RWPE1 (cell line): Measurements from ENCODE around the gene SSH2.

Source experiments
- CTCF ChIA-PET: fragments of 350-600 bp; sonication (Branson Sonifier 250); formaldehyde crosslinking; extraction: SDS; loops from one replicate; lab custom pipeline; 2021; lab: Yijun Ruan, JAX
- POLR2A ChIA-PET: fragments of 400-600 bp; formaldehyde crosslinking; extraction: SDS; loops from one replicate; lab custom pipeline; 2020; ENCODE audit warnings: antibody characterized with exemption; ENCODE audit not compliant: low non-redundant PET; lab: Yijun Ruan, JAX
- DNase-seq: peaks from one replicate; pipeline ENCODE4 v3.0.0; 2012; ENCODE audit warnings: low spot score
- H3K27ac ChIP-seq: fragments of 450-650 bp; 2 replicates; pipeline ENCODE4 v1.5.1; 2017
- TF ChIP-seq, protein P1 (sequence below): fragments of 450-650 bp; conservative IDR thresholded peaks from 2 replicates; pipeline ENCODE4 v1.5.1; 2017; ENCODE audit warnings: low read depth, mild to moderate bottlenecking

Gene SSH2

DNA sequence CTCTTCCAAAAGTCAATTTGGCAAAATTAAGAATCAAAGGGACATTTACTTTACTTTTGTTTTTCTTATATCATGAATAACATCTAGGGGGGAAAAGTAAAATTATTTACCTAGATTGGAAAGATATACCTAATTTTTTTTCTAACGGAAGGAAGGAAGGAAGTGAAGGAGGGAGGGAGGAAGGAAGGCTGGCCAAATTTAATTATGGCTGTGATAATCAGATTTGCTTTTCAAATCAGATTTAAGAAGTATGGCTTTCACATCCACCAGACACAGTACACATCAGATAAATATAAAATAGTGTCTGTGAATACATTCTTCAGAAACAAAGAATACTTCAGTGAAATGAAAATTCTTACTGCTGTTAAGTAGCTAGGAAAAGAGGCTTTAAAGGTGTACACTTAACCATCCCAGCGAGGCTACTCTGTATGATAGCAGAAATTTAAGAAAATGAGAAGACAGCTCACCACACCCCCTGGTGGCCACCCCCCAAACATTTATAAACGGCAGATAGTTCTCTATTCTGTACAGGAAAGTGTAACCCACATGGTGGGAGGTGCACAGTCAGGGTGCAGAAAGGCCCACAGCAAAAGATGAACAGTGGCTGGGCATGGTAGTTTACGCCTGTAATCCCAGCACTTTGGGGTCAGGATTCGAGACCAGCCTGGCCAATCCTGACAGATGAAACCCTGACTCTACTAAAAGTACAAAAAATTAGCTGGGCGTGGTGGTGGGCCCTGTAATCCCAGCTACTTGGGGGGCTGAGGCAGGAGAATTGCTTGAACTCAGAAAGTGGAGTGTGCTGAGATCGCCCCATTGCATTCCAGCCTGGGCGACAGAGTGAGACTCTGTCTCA lies 150.8 kb downstream of the SSH2 start:
- ChIA-PET POLR2A (no interaction called here), CTCF (interaction anchor here (0.5 to 6.0 kb wide), 14 partner anchors 15 to 198 kb away, joined by 3 to 24 read pairs (median 4); no protein-coding TSS in a partner anchor)
- DNase-seq: peak; percentile 66
- TF ChIP-seq, protein P1, sequence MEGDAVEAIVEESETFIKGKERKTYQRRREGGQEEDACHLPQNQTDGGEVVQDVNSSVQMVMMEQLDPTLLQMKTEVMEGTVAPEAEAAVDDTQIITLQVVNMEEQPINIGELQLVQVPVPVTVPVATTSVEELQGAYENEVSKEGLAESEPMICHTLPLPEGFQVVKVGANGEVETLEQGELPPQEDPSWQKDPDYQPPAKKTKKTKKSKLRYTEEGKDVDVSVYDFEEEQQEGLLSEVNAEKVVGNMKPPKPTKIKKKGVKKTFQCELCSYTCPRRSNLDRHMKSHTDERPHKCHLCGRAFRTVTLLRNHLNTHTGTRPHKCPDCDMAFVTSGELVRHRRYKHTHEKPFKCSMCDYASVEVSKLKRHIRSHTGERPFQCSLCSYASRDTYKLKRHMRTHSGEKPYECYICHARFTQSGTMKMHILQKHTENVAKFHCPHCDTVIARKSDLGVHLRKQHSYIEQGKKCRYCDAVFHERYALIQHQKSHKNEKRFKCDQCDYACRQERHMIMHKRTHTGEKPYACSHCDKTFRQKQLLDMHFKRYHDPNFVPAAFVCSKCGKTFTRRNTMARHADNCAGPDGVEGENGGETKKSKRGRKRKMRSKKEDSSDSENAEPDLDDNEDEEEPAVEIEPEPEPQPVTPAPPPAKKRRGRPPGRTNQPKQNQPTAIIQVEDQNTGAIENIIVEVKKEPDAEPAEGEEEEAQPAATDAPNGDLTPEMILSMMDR: peak; percentile 79
- peak overlapping the region; percentile 57 for H3K27ac ChIP-seq

DNA sequence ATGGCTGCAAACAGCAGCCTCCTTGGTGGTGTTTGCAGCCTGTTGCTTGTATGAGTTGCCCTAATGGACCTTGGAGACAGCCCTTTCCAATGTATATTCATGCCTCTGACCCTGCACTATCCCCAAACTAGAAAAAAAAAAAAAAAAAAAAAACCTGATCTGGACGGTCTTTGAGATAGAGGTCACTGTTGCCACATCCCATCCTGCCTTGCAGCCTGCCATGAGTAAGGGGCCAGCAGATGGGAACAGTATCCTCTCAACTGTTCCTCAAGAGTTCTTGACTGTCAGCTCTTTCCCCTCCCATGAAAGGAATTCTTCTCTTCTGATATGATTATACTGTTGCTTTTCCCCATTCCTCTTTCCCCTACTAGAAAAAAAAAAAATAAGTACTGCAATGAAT lies 152.4 kb downstream of the SSH2 start:
- ChIA-PET CTCF (interaction anchor here (0.6 to 6.0 kb wide), 4 partner anchors 33 to 186 kb away, joined by 3 to 24 read pairs (median 3); no protein-coding TSS in a partner anchor), POLR2A (no interaction called here)
- H3K27ac ChIP-seq: no peak overlapping the region
- TF ChIP-seq, protein P1: no peak
- no peak for DNase-seq

DNA sequence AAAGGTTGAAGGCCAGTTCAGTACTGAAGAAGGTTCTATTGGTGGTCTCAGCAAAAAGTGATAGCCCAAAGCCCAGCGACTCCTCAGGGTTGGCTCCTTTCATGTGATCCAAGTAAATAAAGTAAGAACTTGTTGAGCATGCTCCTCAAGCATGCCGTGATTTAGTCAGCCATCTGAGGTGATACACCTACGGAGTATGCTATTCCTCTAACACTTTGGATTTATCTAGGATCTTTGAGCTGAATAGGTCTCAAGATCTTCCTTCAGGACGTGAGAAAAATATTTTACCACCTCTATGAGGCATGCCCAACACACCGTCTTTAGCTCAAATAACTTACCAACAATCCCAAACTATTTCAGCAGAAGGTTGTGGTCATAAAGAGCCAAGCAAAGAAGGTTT lies 154.0 kb downstream of the SSH2 start:
- no peak for DNase-seq
- no peak overlapping the region for H3K27ac ChIP-seq
- ChIA-PET POLR2A (no interaction called here), CTCF (interaction anchor here (0.5 to 6.0 kb wide), 3 partner anchors 42 to 137 kb away, joined by 4 to 24 read pairs (median 4); no protein-coding TSS in a partner anchor)
- TF ChIP-seq, protein P1: no peak

DNA sequence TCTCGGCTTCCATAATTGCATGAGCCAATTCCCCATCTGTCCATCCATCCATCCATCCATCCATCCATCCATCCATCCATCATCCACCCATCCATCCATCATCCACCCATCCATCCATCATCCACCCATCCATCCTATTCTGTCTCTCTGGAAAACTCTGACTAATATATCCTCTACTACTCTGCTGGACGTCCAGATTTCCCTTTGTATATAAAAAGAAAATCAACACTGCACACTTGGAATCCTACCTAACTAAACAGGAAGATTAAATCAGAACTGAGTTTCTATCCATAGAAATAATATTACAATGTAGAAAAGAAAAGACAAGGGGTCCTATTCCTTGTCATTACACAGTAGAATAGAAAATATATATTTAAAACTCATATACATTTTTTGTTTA lies 157.0 kb downstream of the SSH2 start:
- ChIA-PET CTCF (no interaction called here), POLR2A (no interaction called here)
- TF ChIP-seq, protein P1: no peak
- no peak for DNase-seq
- no peak overlapping the region for H3K27ac ChIP-seq

DNA sequence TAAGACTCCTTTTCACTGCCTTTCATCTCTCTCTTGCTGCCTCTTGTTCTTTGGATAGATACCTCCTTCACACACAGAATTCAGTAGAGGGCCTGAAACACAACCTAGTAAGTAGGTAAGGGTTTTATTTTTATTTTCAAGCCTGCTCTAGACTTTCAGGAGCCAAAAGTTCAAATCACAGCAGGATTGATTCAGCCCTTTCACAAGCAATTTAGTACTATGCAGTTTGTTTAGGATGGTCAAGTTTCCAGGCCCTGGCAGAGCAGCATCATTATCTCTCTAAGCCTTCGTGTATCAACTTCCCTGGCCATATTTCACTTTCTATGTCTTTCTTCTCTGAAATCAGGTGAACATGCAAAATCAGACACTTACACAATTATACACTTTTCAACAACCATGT lies 158.5 kb downstream of the SSH2 start:
- POLR2A ChIA-PET: no interaction called here
- TF ChIP-seq, protein P1: no peak
- no peak for DNase-seq
- H3K27ac ChIP-seq: no peak overlapping the region
- CTCF ChIA-PET: interaction anchor here (0.6 kb wide), 1 partner anchor 70 kb away, joined by 3 read pairs; no protein-coding TSS in a partner anchor

DNA sequence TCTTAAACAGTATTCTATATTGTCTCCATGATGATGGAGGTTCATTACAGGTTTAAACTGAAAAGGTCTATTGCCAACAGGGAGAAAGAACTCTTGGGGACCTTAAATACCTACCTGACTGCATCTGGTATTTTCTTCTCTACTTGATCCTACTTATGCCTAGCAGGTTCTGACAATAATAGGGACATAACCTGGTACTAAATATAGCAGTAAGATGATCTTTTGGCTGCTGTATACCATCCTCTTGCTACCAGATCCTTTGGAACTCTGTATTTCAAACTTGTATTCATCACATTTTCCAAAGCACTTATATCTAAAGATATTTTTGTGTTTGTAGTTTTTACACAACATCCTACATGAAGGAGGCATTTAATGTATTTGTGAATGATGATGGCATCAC lies 160.8 kb downstream of the SSH2 start:
- TF ChIP-seq, protein P1: no peak
- no peak overlapping the region for H3K27ac ChIP-seq
- ChIA-PET CTCF (interaction anchor here (0.5 to 0.6 kb wide), 2 partner anchors 186 to 187 kb away, joined by 3 to 4 read pairs; no protein-coding TSS in a partner anchor), POLR2A (no interaction called here)
- DNase-seq: no peak
